DMS53 (cell line): ENCODE data around the gene MYF5.
"Not testable (repeated sequence)": the region's sequence is repeated elsewhere in the genome, so short reads cannot be mapped to it uniquely, and the experiment has no call there.

Experiments used
- DNase-seq: peaks from one replicate; lab custom pipeline; 2025; lab: John Stamatoyannopoulos, UW

MYF5 gene

GRCh38 chr12:80716696-80717469, at the start of gene MYF5:
Gene MYF5, plus strand, starts transcription at chr12:80716912. Its CDS starts 152 bp downstream, at chr12:80717064.
- DNase-seq, result no peak

GRCh38 chr12:80670214-80670613, 46.5 kb upstream of the MYF5 start:
- no peak for DNase-seq

GRCh38 chr12:80676042-80676636, 40.6 kb upstream of the MYF5 start:
- DNase-seq, result not testable (repeated sequence)

GRCh38 chr12:80676856-80677255, 39.9 kb upstream of the MYF5 start:
- no peak for DNase-seq

GRCh38 chr12:80677994-80678393, 38.7 kb upstream of the MYF5 start:
- DNase-seq, result no peak

- no peak for DNase-seq
Observed at GRCh38 chr12:80679346-80680131, 37.2 kb upstream of the MYF5 start.

- DNase-seq, result no peak
Observed at GRCh38 chr12:80681287-80681686, 35.4 kb upstream of the MYF5 start.

- DNase-seq, result no peak
Observed at GRCh38 chr12:80681786-80682185, 34.9 kb upstream of the MYF5 start.

GRCh38 chr12:80684077-80684495, 32.6 kb upstream of the MYF5 start:
- DNase-seq, result no peak

- no peak for DNase-seq
Observed at GRCh38 chr12:80690090-80690489, 26.6 kb upstream of the MYF5 start.

GRCh38 chr12:80690513-80690912, 26.2 kb upstream of the MYF5 start:
- DNase-seq, result no peak

- DNase-seq, result peak; percentile 48
Observed at GRCh38 chr12:80692114-80692513, 24.6 kb upstream of the MYF5 start.

GRCh38 chr12:80697270-80697887, 19.3 kb upstream of the MYF5 start:
- DNase-seq, result no peak

GRCh38 chr12:80698256-80698655, 18.5 kb upstream of the MYF5 start:
- DNase-seq, result no peak

GRCh38 chr12:80698847-80699542, 17.7 kb upstream of the MYF5 start:
- no peak for DNase-seq

GRCh38 chr12:80700327-80700726, 16.4 kb upstream of the MYF5 start:
- DNase-seq, result no peak

- DNase-seq, result no peak
Observed at GRCh38 chr12:80701388-80701787, 15.3 kb upstream of the MYF5 start.

GRCh38 chr12:80702889-80703805, 13.6 kb upstream of the MYF5 start:
- DNase-seq, result peak; percentile 36

- DNase-seq, result no peak
Observed at GRCh38 chr12:80704420-80704819, 12.3 kb upstream of the MYF5 start.

- DNase-seq, result no peak
Observed at GRCh38 chr12:80707126-80707829, 9.4 kb upstream of the MYF5 start, which contains the start of gene MYF6. Gene MYF6, plus strand, starts transcription at chr12:80707634. Its CDS starts 86 bp downstream, at chr12:80707720.
